Measurements from ENCODE around the gene KATNA1.

KATNA1 gene

GRCh38 chr6:149551920-149552319 lies 96.6 kb downstream of the KATNA1 start:
- Histone ChIP-seq H3K9me2 (ENCODE audit: low read depth, low read length) (no peaks in the 10 kb centered on the region), H3K9ac (ENCODE audit: low read length) (no peak overlapping the region), H3K27ac (ENCODE audit: low read depth, low read length, poor library complexity, severe bottlenecking) (no peak overlapping the region), H3K27me3 (ENCODE audit: insufficient read depth, low read length) (0 out of 2 replicates have a peak, but pooled peaks cover 4% of the 10 kb centered on the region), H3K36me3 (ENCODE audit: insufficient read depth, low read length) (no peaks in the 10 kb centered on the region), H3K79me2 (ENCODE audit: insufficient read depth, low read length) (no peaks in the 10 kb centered on the region), H4K20me1 (ENCODE audit: insufficient read depth, low read length) (no peaks in the 10 kb centered on the region), H3F3A (ENCODE audit: insufficient read depth, low read length) (no peaks in the 10 kb centered on the region), H3K4me2 (ENCODE audit: low read length) (no peak overlapping the region), H2AFZ (ENCODE audit: low read length) (no peak overlapping the region), H3K4me1 (ENCODE audit: insufficient read depth, low read length, severe bottlenecking) (peaks cover 3% of the 10 kb centered on the region), H3K9me3 (ENCODE audit: low read length) (no peaks in the 10 kb centered on the region), H3K4me3 (ENCODE audit: low read depth, low read length, poor library complexity, severe bottlenecking) (no peak overlapping the region)
- TF ChIP-seq EZH2 (IDR thresholded peaks at IDR 0.05; ENCODE audit: borderline replicate concordance, low read length) (no peak), CTCF (IDR thresholded peaks at IDR 0.05; ENCODE audit: low read length) (no peak)

DNA sequence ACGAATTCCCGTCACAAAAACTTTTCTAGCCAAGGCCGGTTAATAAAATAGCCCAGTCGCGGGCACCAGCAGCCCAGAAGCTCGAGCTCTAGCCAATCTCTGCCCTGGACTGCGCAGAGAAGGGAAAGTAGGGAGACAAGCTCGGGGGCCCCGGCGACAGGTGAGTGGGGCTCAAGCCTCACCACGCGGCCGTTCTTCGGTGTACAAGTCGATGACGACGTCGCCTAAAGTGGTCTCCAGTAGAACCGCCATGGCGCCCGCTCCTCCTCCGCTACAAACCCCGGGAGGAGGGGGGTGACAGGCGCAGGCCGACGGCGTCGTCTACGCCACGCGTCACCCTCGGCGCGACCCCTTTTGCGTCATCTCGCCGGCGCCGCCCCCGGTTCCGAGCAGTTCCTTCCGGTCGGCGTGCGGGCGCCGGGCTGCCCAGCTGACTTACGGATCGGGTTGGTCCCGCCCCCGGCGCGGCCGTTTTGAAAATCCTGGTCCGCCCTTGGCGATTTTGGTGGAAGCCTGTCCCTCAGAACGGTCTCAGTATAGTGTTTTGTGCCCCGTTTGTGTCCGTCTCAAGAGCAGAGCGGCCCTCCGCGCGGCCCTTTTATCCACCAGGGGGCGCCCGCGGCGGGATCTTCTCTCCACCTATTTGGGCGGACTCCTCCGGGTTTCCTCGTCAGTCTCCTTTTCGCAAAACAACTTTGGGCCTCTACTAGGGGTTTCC lies 102.6 kb downstream of the KATNA1 start, which contains the start of gene PPIL4:
Gene PPIL4 (minus strand): TSS at position 290 of the 718 bp plus-strand sequence. CDS start 38 bp downstream, at position 252.
- no peaks in the 10 kb centered on the region for H3K9me2 ChIP-seq (ENCODE audit: low read depth, low read length)
- H2AFZ ChIP-seq (ENCODE audit: low read length), result no peak within 1 kb of the TSS

DNA sequence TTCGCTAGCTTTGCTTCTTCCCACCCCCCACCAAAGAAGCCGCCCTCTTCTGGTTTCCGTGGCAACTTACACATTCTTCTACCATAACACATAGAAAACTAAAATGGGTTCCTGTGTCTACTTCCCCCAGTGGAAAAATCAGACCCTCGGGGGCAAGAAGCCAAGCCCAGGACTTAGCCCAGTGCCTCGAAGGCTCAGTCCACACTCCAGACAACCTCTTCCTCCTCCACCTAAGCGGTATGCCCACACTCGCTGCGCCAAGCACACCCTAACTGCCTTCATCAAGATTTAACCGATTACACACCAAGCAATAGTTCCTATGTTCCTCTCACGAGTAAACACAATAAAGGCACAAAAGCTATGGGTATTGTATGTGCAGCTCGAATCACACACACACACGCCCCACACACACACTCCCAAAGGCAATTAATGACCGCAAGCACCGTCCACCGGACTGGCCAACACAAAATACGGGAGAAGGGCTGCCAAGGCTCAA lies 103.2 kb downstream of the KATNA1 start:
- H3K36me3 ChIP-seq (ENCODE audit: insufficient read depth, low read length), result peaks cover 5% of the 10 kb centered on the region; the same call in 1 of the 2 replicates
- peak overlapping the region; percentile 87 for H3K4me2 ChIP-seq (ENCODE audit: low read length)
- peaks cover 30% of the 10 kb centered on the region for H3K4me1 ChIP-seq (ENCODE audit: insufficient read depth, low read length, severe bottlenecking)
- no peaks in the 10 kb centered on the region for H4K20me1 ChIP-seq (ENCODE audit: insufficient read depth, low read length)
- H3K9me3 ChIP-seq (ENCODE audit: low read length), result no peaks in the 10 kb centered on the region
- peak overlapping the region; percentile 86 for H3K4me3 ChIP-seq (ENCODE audit: low read depth, low read length, poor library complexity, severe bottlenecking)
- H3K27ac ChIP-seq (ENCODE audit: low read depth, low read length, poor library complexity, severe bottlenecking), result peak overlapping the region; percentile 84
- H2AFZ ChIP-seq (ENCODE audit: low read length), result no peak overlapping the region
- no peaks in the 10 kb centered on the region for H3K27me3 ChIP-seq (ENCODE audit: insufficient read depth, low read length)
- H3K9ac ChIP-seq (ENCODE audit: low read length), result peak overlapping the region; percentile 84
- H3F3A ChIP-seq (ENCODE audit: insufficient read depth, low read length), result no peaks in the 10 kb centered on the region
- peak; percentile 42 for TF ChIP-seq CTCF (IDR thresholded peaks at IDR 0.05; ENCODE audit: low read length)
- no peak for TF ChIP-seq EZH2 (IDR thresholded peaks at IDR 0.05; ENCODE audit: borderline replicate concordance, low read length)
- H3K79me2 ChIP-seq (ENCODE audit: insufficient read depth, low read length), result peaks cover 50% of the 10 kb centered on the region
- no peaks in the 10 kb centered on the region for H3K9me2 ChIP-seq (ENCODE audit: low read depth, low read length)

More for the DNA sequence above, 102.6 kb downstream of the KATNA1 start, which contains the start of gene PPIL4:
- no peak for TF ChIP-seq EZH2 (IDR thresholded peaks at IDR 0.05; ENCODE audit: borderline replicate concordance, low read length)
- TF ChIP-seq CTCF (IDR thresholded peaks at IDR 0.05; ENCODE audit: low read length), result peak; percentile 99
- Histone ChIP-seq H3K27me3 (ENCODE audit: insufficient read depth, low read length) (no peaks in the 10 kb centered on the region), H3K4me3 (ENCODE audit: low read depth, low read length, poor library complexity, severe bottlenecking) (peak within 1 kb of the TSS; percentile 86), H4K20me1 (ENCODE audit: insufficient read depth, low read length) (no peaks in the 10 kb centered on the region), H3K36me3 (ENCODE audit: insufficient read depth, low read length) (peaks cover under 1% of the 10 kb centered on the region; the same call in 1 of the 2 replicates), H3K9ac (ENCODE audit: low read length) (peak within 1 kb of the TSS; percentile 84), H3K9me3 (ENCODE audit: low read length) (no peaks in the 10 kb centered on the region), H3K4me1 (ENCODE audit: insufficient read depth, low read length, severe bottlenecking) (peaks cover 30% of the 10 kb centered on the region), H3K79me2 (ENCODE audit: insufficient read depth, low read length) (peaks cover 47% of the 10 kb centered on the region), H3K4me2 (ENCODE audit: low read length) (peak within 1 kb of the TSS; percentile 87), H3K27ac (ENCODE audit: low read depth, low read length, poor library complexity, severe bottlenecking) (peak within 1 kb of the TSS; percentile 84), H3F3A (ENCODE audit: insufficient read depth, low read length) (no peaks in the 10 kb centered on the region)
